ENCODE results near the gene AP3M1.

Gene AP3M1

GRCh38 chr10:74081941-74082718, 68.5 kb downstream of the AP3M1 start:
- no peak for TF ChIP-seq CTCF (IDR thresholded peaks at IDR 0.05; ENCODE audit: low read length, missing control alignments)
- H3K4me3 ChIP-seq (replicated peaks; ENCODE audit: low read depth, low read length) = no peak overlapping the region
- DNase-seq (ENCODE audit: low read depth) = no peak

- DNase-seq (ENCODE audit: low read depth) = peak; percentile 75
- peak; percentile 87 for TF ChIP-seq CTCF (IDR thresholded peaks at IDR 0.05; ENCODE audit: low read length, missing control alignments)
Measured at GRCh38 chr10:74081192-74081803, 69.3 kb downstream of the AP3M1 start.

GRCh38 chr10:74079936-74080590, 70.6 kb downstream of the AP3M1 start:
- peak; percentile 29 for DNase-seq (ENCODE audit: low read depth)

More at GRCh38 chr10:74081192-74081803, 69.3 kb downstream of the AP3M1 start:
- no peak overlapping the region for H3K4me3 ChIP-seq (replicated peaks; ENCODE audit: low read depth, low read length)

GRCh38 chr10:74079028-74079935, 71.3 kb downstream of the AP3M1 start:
- no peak for TF ChIP-seq CTCF (IDR thresholded peaks at IDR 0.05; ENCODE audit: low read length, missing control alignments)
- H3K4me3 ChIP-seq (replicated peaks; ENCODE audit: low read depth, low read length) = no peak overlapping the region
- DNase-seq (ENCODE audit: low read depth) = peak; percentile 50

More at GRCh38 chr10:74079936-74080590, 70.6 kb downstream of the AP3M1 start:
- TF ChIP-seq CTCF (IDR thresholded peaks at IDR 0.05; ENCODE audit: low read length, missing control alignments) = no peak
- no peak overlapping the region for H3K4me3 ChIP-seq (replicated peaks; ENCODE audit: low read depth, low read length)

GRCh38 chr10:74078037-74078436, 72.6 kb downstream of the AP3M1 start:
- TF ChIP-seq CTCF (IDR thresholded peaks at IDR 0.05; ENCODE audit: low read length, missing control alignments) = no peak
- H3K4me3 ChIP-seq (replicated peaks; ENCODE audit: low read depth, low read length) = no peak overlapping the region
- DNase-seq (ENCODE audit: low read depth) = peak; percentile 39

- no peak for TF ChIP-seq CTCF (IDR thresholded peaks at IDR 0.05; ENCODE audit: low read length, missing control alignments)
- DNase-seq (ENCODE audit: low read depth) = no peak
- H3K4me3 ChIP-seq (replicated peaks; ENCODE audit: low read depth, low read length) = no peak overlapping the region
Measured at GRCh38 chr10:74077416-74077815, 73.2 kb downstream of the AP3M1 start.

Data from fibroblast of pulmonary artery (primary cell).